Brain microvascular endothelial cell (primary cell): Measurements from ENCODE around the gene LMX1B.

Experiments used
- DNase-seq: peaks from one replicate; pipeline ENCODE4 v3.0.0-alpha.2; 2020
- H3K27ac ChIP-seq: fragments of 250-450 bp; sonication (Bioruptor Pico); 2 replicates; pipeline ENCODE4 v1.5.1; 2020; ENCODE audit warnings: mild to moderate bottlenecking, moderate library complexity
- H3K27me3 ChIP-seq: fragments of 250-450 bp; sonication (Bioruptor Pico); replicated peaks from 2 replicates; pipeline ENCODE4 v1.5.1; 2020; ENCODE audit warnings: mild to moderate bottlenecking
- H3K36me3 ChIP-seq: fragments of 250-450 bp; sonication (Bioruptor Pico); replicated peaks from 2 replicates; pipeline ENCODE4 v1.5.1; 2020; ENCODE audit warnings: mild to moderate bottlenecking
- H3K4me3 ChIP-seq: 2 replicates; pipeline ENCODE4 v1.5.1; 2011; ENCODE audit warnings: low read depth, mild to moderate bottlenecking, control low read depth, low read length, moderate library complexity
- in situ Hi-C: cut with HindIII; loops from 2 replicates; pipeline ENCODE4 v1.10.0; 2017; ENCODE audit warnings: low sequenced_read_pairs, low pct_ligation_motif_present
- TF ChIP-seq, protein P1 (sequence below): IDR thresholded peaks from 2 replicates; pipeline ENCODE4 v1.5.1; 2011; ENCODE audit warnings: low read depth, mild to moderate bottlenecking, moderate library complexity, low read length, control low read depth, inconsistent platforms; ENCODE audit errors: missing control alignments

LMX1B gene

DNA sequence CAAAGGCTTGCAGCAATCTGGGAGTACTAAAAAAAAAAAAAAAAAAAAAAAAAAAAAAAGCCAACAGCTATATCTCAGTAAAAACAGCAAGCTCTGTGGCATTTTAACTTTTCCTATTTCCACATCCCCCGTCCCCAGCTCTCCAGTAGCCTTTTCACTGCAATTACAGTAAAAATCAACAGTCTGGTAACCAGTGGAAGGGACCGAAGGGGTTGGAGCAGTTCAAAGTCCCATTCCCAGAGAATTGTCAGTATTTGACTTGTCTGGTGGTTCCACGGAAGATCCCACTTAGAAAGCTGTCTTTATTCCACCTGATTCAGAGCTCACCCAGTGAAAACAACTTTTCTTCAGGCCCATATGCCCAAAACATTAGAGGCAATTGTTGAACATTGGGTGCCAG, 119.3 kb downstream of the LMX1B start:
- Histone ChIP-seq H3K4me3 (no peak overlapping the region), H3K27me3 (peaks cover under 1% of the 10 kb centered on the region), H3K36me3 (no peaks in the 10 kb centered on the region), H3K27ac (no peak overlapping the region)
- TF ChIP-seq, protein P1, sequence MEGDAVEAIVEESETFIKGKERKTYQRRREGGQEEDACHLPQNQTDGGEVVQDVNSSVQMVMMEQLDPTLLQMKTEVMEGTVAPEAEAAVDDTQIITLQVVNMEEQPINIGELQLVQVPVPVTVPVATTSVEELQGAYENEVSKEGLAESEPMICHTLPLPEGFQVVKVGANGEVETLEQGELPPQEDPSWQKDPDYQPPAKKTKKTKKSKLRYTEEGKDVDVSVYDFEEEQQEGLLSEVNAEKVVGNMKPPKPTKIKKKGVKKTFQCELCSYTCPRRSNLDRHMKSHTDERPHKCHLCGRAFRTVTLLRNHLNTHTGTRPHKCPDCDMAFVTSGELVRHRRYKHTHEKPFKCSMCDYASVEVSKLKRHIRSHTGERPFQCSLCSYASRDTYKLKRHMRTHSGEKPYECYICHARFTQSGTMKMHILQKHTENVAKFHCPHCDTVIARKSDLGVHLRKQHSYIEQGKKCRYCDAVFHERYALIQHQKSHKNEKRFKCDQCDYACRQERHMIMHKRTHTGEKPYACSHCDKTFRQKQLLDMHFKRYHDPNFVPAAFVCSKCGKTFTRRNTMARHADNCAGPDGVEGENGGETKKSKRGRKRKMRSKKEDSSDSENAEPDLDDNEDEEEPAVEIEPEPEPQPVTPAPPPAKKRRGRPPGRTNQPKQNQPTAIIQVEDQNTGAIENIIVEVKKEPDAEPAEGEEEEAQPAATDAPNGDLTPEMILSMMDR = no peak
- DNase-seq = no peak
- in situ Hi-C loops = no loop called here

DNA sequence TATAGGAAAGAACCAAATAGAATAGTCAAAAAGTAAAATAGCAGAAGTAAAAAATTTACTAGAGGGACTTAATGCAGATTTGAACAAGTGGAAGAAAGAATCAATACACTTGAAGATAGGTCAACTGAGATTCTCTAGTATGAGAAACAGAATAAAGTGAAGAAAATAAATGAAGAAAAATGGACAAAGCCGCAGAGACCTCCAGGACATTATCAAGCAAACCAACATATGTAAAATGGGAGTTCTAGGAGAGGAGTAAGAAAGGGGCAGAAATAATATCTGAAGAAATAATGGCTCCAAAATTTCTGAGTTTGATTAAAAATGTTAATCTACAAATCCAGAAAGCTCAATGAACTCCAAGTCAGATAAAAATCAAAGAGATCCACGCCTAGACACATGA, 121.1 kb downstream of the LMX1B start:
- Histone ChIP-seq H3K4me3 (no peak overlapping the region), H3K27ac (no peak overlapping the region), H3K36me3 (no peaks in the 10 kb centered on the region), H3K27me3 (peaks cover 2% of the 10 kb centered on the region)
- in situ Hi-C loops = no loop called here
- no peak for DNase-seq
- TF ChIP-seq, protein P1 = no peak

DNA sequence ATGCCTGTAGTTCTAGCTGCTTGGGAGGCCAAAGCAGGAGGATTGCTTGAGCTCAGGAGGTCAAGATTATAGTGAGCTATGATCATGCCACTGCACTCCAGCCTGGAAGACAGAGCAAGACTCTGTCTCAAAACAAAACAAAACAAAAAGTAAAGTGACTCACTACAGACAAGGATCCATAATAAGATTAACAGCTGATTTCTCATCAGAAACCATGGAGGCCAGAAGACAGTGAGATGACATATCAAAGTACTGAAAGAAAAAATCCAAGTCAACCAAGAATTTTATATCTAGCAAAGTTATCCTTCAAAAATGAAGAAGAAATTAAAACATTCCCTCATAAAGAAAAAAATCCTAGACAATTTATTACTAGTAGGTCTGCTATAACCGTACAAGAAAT, 121.8 kb downstream of the LMX1B start:
- Histone ChIP-seq H3K36me3 (no peaks in the 10 kb centered on the region), H3K27ac (no peak overlapping the region), H3K27me3 (peaks cover 2% of the 10 kb centered on the region), H3K4me3 (no peak overlapping the region)
- TF ChIP-seq, protein P1 = no peak
- in situ Hi-C loops = no loop called here
- no peak for DNase-seq

DNA sequence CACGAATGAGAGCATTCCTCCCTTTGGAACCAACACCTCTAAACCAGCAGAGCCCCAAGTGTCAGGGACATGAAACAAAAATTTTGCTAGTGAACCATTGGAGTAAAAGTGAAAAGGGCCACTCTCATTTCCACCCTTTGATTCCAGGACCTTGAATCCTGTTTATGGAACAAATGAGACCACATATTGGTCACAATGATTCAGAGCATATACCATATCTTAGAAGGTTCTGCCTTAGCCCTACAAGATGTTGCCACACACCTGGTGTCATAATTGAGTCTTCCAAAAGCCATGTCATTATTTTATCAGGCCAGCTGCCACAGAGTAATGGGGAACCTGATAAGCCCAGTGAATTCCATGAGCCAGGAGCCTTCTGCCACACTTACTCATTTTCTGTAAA, 124.8 kb downstream of the LMX1B start:
- no peak for DNase-seq
- in situ Hi-C loops = no loop called here
- no peaks in the 10 kb centered on the region for H3K36me3 ChIP-seq
- H3K27ac ChIP-seq = no peak overlapping the region
- TF ChIP-seq, protein P1 = no peak
- peaks cover 2% of the 10 kb centered on the region for H3K27me3 ChIP-seq
- H3K4me3 ChIP-seq = no peak overlapping the region

DNA sequence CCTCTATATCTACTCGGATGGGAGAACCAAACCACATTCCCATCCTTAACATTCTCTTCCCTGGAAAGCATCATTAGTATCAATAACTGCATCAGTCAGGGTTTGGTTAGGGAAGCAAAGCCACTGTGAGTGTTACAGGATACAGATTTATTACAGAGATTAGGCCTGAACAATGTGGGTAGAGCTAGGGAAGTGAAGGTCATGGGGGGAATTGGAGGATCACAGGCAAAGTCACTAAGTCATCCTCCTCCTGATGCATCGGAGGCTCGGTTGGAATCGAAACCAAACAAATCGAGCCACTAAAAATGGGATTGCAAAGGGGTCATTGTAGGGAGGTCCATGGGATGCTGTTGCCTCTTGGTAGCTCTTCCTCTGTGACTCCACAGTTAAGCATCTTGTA, 129.3 kb downstream of the LMX1B start:
- in situ Hi-C loops = no loop called here
- no peaks in the 10 kb centered on the region for H3K36me3 ChIP-seq
- H3K4me3 ChIP-seq = no peak overlapping the region
- no peak overlapping the region for H3K27ac ChIP-seq
- peaks cover 8% of the 10 kb centered on the region for H3K27me3 ChIP-seq
- TF ChIP-seq, protein P1 = no peak
- no peak for DNase-seq

DNA sequence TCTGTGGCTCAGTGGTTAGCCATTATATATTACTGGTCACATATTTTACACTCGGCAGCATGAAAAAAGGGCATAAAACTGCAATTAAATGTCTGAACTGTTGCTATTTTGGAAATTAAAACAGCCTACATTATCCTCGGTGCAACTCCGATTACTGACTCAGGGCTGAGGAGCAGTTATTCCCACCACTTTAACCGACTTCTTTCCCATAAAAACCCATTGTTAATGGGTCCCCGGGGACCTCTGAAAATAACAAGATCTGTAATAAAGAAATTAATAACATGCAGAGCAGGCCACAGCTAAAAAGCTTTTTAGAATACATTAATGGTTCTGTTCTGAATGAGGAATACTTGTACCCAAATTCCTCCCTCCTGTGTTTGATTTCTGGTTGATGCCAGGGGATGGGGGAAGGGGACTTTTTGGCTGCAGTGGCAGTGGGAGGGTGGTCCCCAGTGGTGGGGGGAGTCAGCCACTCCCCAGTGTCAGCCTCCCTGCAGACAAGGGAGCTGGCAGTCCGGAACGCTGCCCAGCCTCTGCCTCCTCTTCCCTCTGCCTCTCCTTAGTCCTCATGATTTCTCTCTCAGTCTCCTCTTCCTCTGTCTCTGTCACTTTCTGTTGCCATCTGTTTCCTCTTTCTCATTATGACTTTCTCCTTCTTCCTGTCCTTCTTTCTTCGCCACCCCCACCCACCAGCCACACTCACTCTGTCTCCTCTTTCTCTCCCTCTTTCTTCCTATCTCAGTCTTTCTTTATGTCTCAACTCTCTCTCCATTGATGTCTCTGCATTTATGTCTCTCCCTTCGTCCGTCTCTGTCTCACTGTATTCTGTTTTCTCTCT, 132.1 kb downstream of the LMX1B start:
- Histone ChIP-seq H3K4me3 (no peak overlapping the region), H3K27me3 (peaks cover 7% of the 10 kb centered on the region), H3K36me3 (no peaks in the 10 kb centered on the region), H3K27ac (no peak overlapping the region)
- in situ Hi-C loops = no loop called here
- no peak for DNase-seq
- TF ChIP-seq, protein P1 = no peak
